GM12873 (cell line): Measurements from ENCODE around the gene LENG1.

Experiments used
- CTCF ChIP-seq: IDR thresholded peaks from 2 replicates; pipeline ENCODE4 v1.5.1; 2012; ENCODE audit warnings: low read depth, mild to moderate bottlenecking, moderate library complexity, low read length, control low read depth; ENCODE audit not compliant: insufficient read depth; ENCODE audit errors: missing control alignments

Gene LENG1

GRCh38 chr19:54204767-54205468 lies 45.4 kb upstream of the LENG1 start:
- no peak for TF ChIP-seq CTCF

- TF ChIP-seq CTCF, result no peak
Observed at GRCh38 chr19:54203151-54203611, 43.7 kb upstream of the LENG1 start.

GRCh38 chr19:54201980-54202379 lies 42.5 kb upstream of the LENG1 start:
- TF ChIP-seq CTCF, result no peak

- TF ChIP-seq CTCF, result no peak
Observed at GRCh38 chr19:54201172-54201701, 41.7 kb upstream of the LENG1 start.

GRCh38 chr19:54199401-54199800 lies 39.9 kb upstream of the LENG1 start:
- no peak for TF ChIP-seq CTCF

- TF ChIP-seq CTCF, result no peak
Observed at GRCh38 chr19:54197121-54197520, 37.6 kb upstream of the LENG1 start.

GRCh38 chr19:54196536-54196935 lies 37.0 kb upstream of the LENG1 start:
- no peak for TF ChIP-seq CTCF
